ENCODE measurements around the gene OR52H1.

DNA sequence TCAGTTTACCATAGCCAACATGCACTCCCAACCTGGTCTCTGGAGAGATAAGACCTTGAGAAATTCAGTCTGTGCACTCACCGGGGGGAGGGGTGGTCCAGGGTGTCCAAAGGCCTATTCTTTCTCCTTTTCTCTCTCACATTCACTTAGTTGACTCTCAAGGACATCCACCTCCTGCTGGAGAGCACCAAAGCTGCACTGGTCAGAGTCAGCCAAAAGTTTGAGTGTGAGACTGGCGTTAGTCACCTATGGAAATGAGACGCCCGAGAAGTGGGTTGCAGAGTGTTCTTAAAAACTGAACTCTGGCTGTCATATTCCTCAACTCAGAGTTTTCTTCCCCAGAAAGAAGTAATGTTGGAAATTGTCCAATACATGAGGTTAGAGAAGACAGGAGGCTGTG, 26.8 kb downstream of the OR52H1 start:
- no peak for TF ChIP-seq POLR2A (IDR thresholded peaks at IDR 0.05)
- TF ChIP-seq, protein P1, sequence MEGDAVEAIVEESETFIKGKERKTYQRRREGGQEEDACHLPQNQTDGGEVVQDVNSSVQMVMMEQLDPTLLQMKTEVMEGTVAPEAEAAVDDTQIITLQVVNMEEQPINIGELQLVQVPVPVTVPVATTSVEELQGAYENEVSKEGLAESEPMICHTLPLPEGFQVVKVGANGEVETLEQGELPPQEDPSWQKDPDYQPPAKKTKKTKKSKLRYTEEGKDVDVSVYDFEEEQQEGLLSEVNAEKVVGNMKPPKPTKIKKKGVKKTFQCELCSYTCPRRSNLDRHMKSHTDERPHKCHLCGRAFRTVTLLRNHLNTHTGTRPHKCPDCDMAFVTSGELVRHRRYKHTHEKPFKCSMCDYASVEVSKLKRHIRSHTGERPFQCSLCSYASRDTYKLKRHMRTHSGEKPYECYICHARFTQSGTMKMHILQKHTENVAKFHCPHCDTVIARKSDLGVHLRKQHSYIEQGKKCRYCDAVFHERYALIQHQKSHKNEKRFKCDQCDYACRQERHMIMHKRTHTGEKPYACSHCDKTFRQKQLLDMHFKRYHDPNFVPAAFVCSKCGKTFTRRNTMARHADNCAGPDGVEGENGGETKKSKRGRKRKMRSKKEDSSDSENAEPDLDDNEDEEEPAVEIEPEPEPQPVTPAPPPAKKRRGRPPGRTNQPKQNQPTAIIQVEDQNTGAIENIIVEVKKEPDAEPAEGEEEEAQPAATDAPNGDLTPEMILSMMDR (IDR thresholded peaks at IDR 0.05) = no peak
